Measurements from ENCODE around the gene IPO9.
"Not testable (repeated sequence)": the region's sequence is repeated elsewhere in the genome, so short reads cannot be mapped to it uniquely, and the experiment has no call there.

Gene IPO9

DNA sequence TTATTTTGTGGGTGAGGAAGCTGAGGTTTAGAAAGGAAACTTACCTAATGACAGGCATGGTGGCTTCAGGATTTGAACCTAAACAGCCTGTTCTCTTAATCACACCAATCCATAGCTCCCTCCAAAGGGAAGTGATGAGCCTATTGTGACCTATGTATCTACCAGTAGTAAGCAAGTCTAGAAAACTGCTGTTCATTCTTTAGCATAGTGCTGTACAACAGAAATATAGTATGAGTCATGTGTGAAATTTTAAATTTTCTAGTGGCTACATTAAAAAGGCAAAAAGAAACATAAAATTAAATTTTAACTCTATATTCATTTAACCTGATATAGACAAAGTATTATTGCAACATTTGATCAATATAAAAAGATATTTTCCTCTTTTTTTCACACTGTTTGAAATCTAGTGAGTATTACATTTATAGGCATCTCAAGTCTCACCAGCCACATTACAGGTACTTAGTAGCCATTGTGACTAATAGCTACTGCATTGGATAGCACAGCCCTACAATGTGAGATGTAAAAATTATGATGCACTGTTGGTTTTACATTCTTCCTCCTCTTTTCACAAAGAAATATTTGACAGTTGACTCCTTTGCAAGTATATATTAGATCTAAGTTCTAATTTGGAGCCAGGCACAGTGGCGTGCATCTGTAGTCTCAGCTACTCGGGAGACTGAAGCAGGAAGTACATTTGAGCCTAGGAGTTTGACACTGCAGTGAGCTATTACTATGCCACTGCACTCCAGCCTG lies 16.6 kb downstream of the IPO9 start:
- no peak for DNase-seq (ENCODE audit: low read depth in 4 of 4, low spot score in 1 of 4)

- no peak for DNase-seq (ENCODE audit: low read depth in 4 of 4, low spot score in 1 of 4)
Measured at GRCh38 chr1:201847150-201847549, 18.2 kb downstream of the IPO9 start.

- no peak for DNase-seq (ENCODE audit: low read depth in 4 of 4, low spot score in 1 of 4)
Measured at GRCh38 chr1:201848230-201848629, 19.3 kb downstream of the IPO9 start.

DNA sequence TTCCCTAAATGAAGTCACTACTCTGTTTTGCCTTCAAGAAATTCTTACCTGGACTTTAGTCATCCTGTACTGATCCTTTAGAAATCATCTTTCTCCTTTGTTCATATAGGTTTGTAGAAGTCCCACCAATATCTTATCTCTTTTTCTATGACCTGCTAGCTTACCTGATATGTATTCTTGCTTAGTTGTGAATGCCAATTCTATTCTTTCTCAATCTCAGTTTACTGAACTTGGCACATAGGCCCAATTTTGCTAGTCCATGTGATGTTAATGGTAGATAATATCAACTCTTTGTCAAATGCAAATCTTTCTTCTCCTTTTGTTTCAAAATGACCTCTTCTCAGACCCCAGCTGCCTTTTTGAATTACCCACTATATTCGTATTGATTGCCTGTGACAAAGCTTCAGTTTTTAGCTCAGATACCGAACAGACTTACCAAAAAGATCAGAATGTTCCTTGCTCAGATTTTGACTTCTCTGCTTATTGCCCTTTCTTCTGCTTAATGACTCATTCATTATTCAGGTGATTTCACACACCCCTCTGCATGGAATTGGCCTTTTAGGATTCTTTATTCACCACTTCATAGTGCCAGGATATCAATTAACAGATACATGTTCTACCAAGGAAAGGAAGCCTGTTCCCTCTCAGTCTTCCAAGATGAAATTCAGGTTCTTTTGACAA lies 20.6 kb downstream of the IPO9 start:
- no peak for DNase-seq (ENCODE audit: low read depth in 4 of 4, low spot score in 1 of 4)

DNA sequence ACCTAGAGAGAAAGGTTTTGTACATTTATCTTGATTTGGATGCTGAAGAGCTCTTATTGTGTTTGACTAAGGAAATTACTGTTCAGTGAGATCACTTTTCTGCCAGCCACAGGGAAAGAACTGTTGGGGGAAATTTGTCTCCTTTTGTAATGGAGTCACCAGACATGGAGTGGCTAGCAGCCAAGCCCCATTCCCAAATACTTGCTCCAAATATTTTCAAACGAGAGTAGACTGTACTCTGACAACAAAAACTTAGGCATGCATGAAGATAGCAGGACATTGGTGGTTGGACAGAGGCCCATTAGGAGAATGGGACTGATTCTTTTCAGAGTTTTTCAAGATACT lies 21.1 kb downstream of the IPO9 start:
- DNase-seq (ENCODE audit: low read depth in 4 of 4, low spot score in 1 of 4), result no peak

- DNase-seq (ENCODE audit: low read depth in 4 of 4, low spot score in 1 of 4), result no peak
Measured at GRCh38 chr1:201851949-201852348, 23.0 kb downstream of the IPO9 start.

- DNase-seq (ENCODE audit: low read depth in 4 of 4, low spot score in 1 of 4), result not testable (repeated sequence)
Measured at GRCh38 chr1:201856722-201857121, 27.8 kb downstream of the IPO9 start.

DNA sequence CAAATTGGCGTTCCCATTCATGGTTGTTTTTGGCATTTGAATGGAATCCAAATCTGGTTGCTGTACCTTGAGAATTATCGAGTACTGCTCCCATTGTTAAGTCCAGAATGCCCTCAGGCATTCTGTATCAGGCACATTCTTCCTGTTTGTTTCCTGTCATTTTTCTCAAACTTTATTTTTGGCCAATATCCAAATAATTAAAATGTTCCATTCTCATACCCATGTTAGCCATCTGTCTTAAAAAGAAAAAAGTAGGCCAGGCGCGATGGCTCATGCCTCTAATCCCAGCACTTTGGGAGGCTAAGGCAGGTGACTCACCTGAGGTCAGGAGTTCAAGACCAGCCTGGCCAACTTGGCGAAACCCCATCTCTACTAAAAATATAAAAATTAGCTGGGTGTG lies 30.5 kb downstream of the IPO9 start:
- no peak for DNase-seq (ENCODE audit: low read depth in 4 of 4, low spot score in 1 of 4)

DNA sequence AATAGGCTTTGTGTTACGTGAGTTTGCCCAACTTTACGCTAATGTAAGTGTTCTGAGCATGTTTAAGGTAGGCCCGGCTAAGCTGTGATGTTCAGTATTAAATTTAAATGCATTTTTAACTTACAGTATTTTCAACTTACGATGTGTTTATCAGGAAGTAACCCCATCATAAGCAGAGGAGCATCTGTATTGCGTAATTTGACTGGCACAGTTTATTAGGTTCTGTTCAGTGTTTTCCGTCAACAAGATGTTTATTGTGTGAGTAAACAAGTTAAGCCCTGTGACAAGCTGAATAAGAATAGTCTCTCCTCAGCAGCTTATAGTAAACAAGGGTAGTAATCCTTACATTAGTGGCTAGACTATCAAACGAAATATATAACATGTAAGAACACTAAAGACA lies 32.5 kb downstream of the IPO9 start:
- no peak for DNase-seq (ENCODE audit: low read depth in 4 of 4, low spot score in 1 of 4)

- DNase-seq (ENCODE audit: low read depth in 4 of 4, low spot score in 1 of 4), result no peak
Measured at GRCh38 chr1:201870397-201870796, 41.4 kb downstream of the IPO9 start.

- DNase-seq (ENCODE audit: low read depth in 4 of 4, low spot score in 1 of 4), result no peak
Measured at GRCh38 chr1:201874672-201875071, 45.7 kb downstream of the IPO9 start.

GRCh38 chr1:201876148-201876818 lies 47.3 kb downstream of the IPO9 start:
- no peak for DNase-seq (ENCODE audit: low read depth in 4 of 4, low spot score in 1 of 4)

DNA sequence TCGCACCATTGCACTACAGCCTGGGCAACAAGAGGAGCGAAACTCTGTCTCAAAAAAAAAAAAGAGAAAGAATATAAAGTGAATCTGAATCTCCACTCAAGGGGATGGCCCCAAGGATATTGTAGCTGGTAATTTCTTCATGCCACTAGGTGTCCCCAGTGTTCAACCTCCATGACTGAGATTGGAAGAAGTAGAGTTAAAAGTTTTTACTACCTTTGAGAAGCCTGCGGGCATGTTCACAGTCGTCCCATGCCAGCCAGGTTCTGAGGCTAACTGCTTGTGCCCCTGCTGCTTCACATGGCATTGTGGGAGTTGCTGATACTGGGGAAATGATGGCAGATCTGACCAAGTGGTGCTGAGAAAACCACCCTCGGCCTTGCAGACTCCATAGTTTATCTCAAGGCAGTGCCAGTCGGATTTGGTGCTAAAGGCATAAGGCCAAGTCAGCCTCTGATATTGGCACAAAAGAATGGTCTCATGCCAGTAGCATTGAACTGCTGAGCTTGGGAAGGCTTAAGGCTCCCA lies 49.0 kb downstream of the IPO9 start:
- DNase-seq (ENCODE audit: low read depth in 4 of 4, low spot score in 1 of 4), result no peak

DNA sequence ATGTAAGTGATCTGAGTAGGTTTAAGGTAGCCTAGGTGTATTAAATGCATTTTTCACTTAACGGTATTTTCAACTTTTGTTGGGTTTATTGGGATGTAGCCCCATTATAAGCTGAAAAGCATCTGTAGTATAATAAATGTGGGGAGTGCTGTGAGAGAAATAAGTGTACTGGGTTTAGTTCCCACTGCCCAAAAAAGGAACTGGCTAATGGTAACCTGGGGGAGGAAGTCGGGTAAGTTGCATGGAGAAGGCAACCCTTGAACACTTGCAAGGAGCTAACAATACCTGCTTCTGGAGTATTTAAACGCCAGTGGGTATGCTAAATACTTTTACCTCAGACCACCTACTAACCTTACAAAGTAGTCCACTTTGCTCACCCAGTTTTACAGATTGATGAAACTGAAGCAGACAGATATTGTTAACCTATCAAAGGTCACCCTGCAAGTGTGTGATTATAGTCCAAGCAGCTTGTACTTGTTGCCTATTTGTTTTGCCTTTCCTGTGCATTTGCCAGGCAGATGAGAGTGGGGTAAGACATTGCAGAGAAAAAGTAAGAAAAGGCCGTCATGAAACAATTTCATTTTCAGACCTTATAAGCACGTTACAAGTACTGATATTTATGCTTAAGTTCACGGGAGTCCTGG lies 52.1 kb downstream of the IPO9 start:
- no peak for DNase-seq (ENCODE audit: low read depth in 4 of 4, low spot score in 1 of 4)

DNA sequence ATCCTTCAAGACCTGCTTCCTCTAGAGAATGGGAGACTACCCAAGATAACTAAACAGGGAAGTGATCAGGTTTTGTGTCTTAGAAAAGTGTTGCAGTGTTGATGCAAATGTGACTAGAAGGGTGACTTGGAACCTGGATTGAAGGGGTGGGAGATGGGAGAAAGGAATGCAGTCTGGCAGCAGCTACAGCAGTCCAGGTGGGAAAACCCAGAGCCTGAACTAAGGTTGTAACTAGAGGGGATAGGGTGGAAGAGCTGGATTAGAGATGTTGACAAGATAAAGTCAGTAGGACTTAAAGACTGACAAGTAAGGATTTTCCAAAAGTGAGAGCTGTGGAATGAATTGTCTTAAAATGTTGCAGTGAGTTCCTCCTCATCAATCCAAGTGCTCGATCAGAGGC lies 52.7 kb downstream of the IPO9 start:
- no peak for DNase-seq (ENCODE audit: low read depth in 4 of 4, low spot score in 1 of 4)

- no peak for DNase-seq (ENCODE audit: low read depth in 4 of 4, low spot score in 1 of 4)
Measured at GRCh38 chr1:201882665-201883132, 53.7 kb downstream of the IPO9 start.

DNA sequence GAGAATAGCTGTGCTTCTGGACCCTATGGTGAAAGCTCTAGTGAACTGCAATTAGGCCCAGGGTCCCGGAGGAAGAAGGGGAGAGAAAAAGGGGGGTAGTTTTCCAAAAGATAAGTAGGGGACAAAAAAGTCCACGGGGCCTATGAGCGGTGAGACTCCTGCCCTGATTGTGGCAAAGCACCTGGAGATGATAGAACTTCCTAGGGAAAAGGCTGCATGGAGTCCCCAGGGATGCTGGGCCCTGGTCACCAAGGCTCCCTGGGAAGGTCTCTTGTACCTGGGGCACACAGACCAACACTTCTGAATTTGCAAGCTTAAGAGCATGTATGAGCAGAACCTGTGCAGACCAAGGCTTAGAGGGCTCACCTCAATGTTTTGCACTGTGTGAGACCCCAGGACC lies 54.3 kb downstream of the IPO9 start:
- DNase-seq (ENCODE audit: low read depth in 4 of 4, low spot score in 1 of 4), result no peak

GRCh38 chr1:201883786-201884185 lies 54.8 kb downstream of the IPO9 start:
- DNase-seq (ENCODE audit: low read depth in 4 of 4, low spot score in 1 of 4), result no peak

- DNase-seq (ENCODE audit: low read depth in 4 of 4, low spot score in 1 of 4), result no peak
Measured at GRCh38 chr1:201884425-201884824, 55.5 kb downstream of the IPO9 start.

DNA sequence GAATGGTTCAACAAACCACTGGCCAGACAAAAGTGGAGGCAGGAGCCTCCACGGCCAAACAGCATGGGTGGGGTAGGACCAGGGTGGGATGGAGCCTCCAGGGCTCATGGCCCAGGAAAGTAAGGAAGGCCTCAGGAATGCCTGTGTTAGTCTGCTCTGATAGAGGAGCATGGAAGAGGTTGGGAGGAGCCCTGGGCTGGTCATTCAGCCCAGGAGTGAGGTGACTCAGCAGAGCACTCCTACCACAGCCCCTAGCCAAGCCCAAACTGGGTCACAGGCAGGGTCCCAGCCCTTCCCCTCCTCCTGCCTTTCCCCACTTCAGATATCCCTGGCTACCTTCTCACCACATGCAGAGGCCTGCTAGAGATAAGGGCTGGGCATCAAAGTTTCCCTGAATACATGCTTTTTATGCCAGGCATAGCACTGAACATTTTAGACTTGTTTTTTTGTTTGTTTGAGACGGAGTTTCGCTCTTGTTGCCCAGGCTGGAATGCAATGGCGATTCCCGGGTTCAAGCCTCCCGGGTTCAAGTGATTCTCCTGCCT lies 56.6 kb downstream of the IPO9 start:
- DNase-seq (ENCODE audit: low read depth in 4 of 4, low spot score in 1 of 4), result no peak
